GM12878 (cell line): ENCODE results near the gene TMPRSS7. TPM values are rescaled to one million over a fixed set of nuclear protein-coding genes. Genes with fewer than 3 reads are reported as not detected.

Source experiments
- ATAC-seq: fragments of 200-7000 bp; cut with Tn5 transposase; 3 replicates; pipeline ENCODE4 v1.9.1; 2020; ENCODE audit warnings: mild to moderate bottlenecking, moderate library complexity
- BruUV-seq: library from RNA; stranded (reverse); fragments of 400-500 nt; replicated peaks from 2 replicates; lab custom pipeline; 2021; lab: Mats Ljungman, UMichigan
- CTCF ChIA-PET: fragments of 300-600 bp; sonication (Branson Sonifier 250); formaldehyde crosslinking; extraction: SDS; loops from one replicate; lab custom pipeline; 2021; ENCODE audit warnings: inconsistent platforms; lab: Yijun Ruan, JAX
- POLR2A ChIA-PET: fragments of 350-600 bp; formaldehyde crosslinking; extraction: SDS; loops from one replicate; lab custom pipeline; 2021; ENCODE audit warnings: inconsistent platforms; lab: Charles Lee
- RAD21 ChIA-PET: fragments of 300-600 bp; sonication (Branson Sonifier 250); formaldehyde crosslinking; loops from one replicate; lab custom pipeline; 2023; ENCODE audit warnings: antibody characterized with exemption; ENCODE audit not compliant: unreplicated experiment; lab: Charles Lee
- SMC1A ChIA-PET: fragments of 300-600 bp; sonication (Branson Sonifier 250); formaldehyde crosslinking; loops from one replicate; lab custom pipeline; 2023; ENCODE audit not compliant: unreplicated experiment, uncharacterized antibody; lab: Charles Lee
- DNase-seq: peaks from one replicate; pipeline ENCODE4 v3.0.0-alpha.2; 2011; ENCODE audit warnings: low read depth, low spot score
- FAIRE-seq: peaks from 3 replicates; lab custom pipeline; 2011; peaks lifted over from hg19 to GRCh38; lab: Jason Lieb, UNC
- H2AFZ ChIP-seq: 2 replicates; pipeline ENCODE4 v1.6.0; 2011; ENCODE audit warnings: low read depth, low read length, control low read depth; ENCODE audit not compliant: control insufficient read depth
- H3K27ac ChIP-seq: 2 replicates; pipeline ENCODE4 v1.5.1; 2011; ENCODE audit warnings: control low read depth; ENCODE audit not compliant: control insufficient read depth, insufficient read depth
- H3K27me3 ChIP-seq, 2 experiments: replicated peaks in 1 of 2; 2 replicates each; pipeline versions ENCODE4 v1.6.0 to v1.6.1; 2011; ENCODE audit warnings: low read length in 1 of 2; ENCODE audit not compliant: control insufficient read depth in 2 of 2, insufficient read depth in 2 of 2
- H3K36me3 ChIP-seq, 2 experiments: 2 replicates each; pipeline ENCODE4 v1.5.1; 2011; ENCODE audit warnings: low read length in 1 of 2; ENCODE audit not compliant: control insufficient read depth in 2 of 2, insufficient read depth in 2 of 2
- H3K4me1 ChIP-seq: 2 replicates; pipeline ENCODE4 v1.6.1; 2011; ENCODE audit warnings: mild to moderate bottlenecking, low read length, moderate library complexity, mixed read lengths; ENCODE audit not compliant: control insufficient read depth, insufficient read depth
- H3K4me2 ChIP-seq: 2 replicates; pipeline ENCODE4 v1.6.0; 2011; ENCODE audit warnings: control low read depth; ENCODE audit not compliant: control insufficient read depth, insufficient read depth
- H3K4me3 ChIP-seq: fragments of 200-600 bp; sonication (generic); 2 replicates; pipeline ENCODE4 v1.5.1; 2016
- H3K79me2 ChIP-seq: 2 replicates; pipeline ENCODE4 v1.6.0; 2011; ENCODE audit warnings: low read length; ENCODE audit not compliant: control insufficient read depth, insufficient read depth
- H3K9ac ChIP-seq: 2 replicates; pipeline ENCODE4 v1.8.0; 2011; ENCODE audit warnings: low read length, control low read depth, mixed read lengths; ENCODE audit not compliant: control insufficient read depth, insufficient read depth
- H3K9me3 ChIP-seq: replicated peaks from 3 replicates; pipeline ENCODE4 v1.5.1; 2011; ENCODE audit warnings: mild to moderate bottlenecking, low read length; ENCODE audit not compliant: control insufficient read depth, insufficient read depth
- H4K20me1 ChIP-seq: 2 replicates; pipeline ENCODE4 v1.6.0; 2011; ENCODE audit not compliant: control insufficient read depth, insufficient read depth
- DPF2 ChIP-seq: fragments of 450-650 bp; IDR thresholded peaks from 2 replicates; pipeline ENCODE4 v1.6.1; 2017; ENCODE audit warnings: mild to moderate bottlenecking
- EP300 ChIP-seq, 2 experiments: fragments of 150-350 bp in 1 of 2; IDR thresholded peaks; 2 replicates each; pipeline ENCODE4 v1.6.1; 2011 to 2012; ENCODE audit warnings: low read depth in 2 of 2, low read length in 2 of 2, borderline replicate concordance in 1 of 2, improper control_type of control experiment in 1 of 2, inconsistent platforms in 1 of 2; ENCODE audit not compliant: control insufficient read depth in 1 of 2
- EZH2 ChIP-seq: IDR thresholded peaks from 2 replicates; pipeline ENCODE4 v1.6.1; 2012; ENCODE audit warnings: low read depth, mild to moderate bottlenecking, control low read depth, inconsistent platforms, low read length, borderline replicate concordance; ENCODE audit not compliant: control insufficient read depth
- HDGF ChIP-seq: fragments of 450-650 bp; IDR thresholded peaks from 2 replicates; pipeline ENCODE4 v1.6.1; 2016; ENCODE audit warnings: antibody characterized with exemption
- RAD21 ChIP-seq: IDR thresholded peaks from 2 replicates; pipeline ENCODE4 v1.6.1; 2011; ENCODE audit warnings: mild to moderate bottlenecking, low read depth, low read length, moderate library complexity; ENCODE audit not compliant: insufficient read depth
- TAF1 ChIP-seq: IDR thresholded peaks from 2 replicates; pipeline ENCODE4 v1.6.1; 2011; ENCODE audit warnings: mild to moderate bottlenecking, low read depth, low read length, borderline replicate concordance
- YY1 ChIP-seq: IDR thresholded peaks from 2 replicates; pipeline ENCODE4 v1.6.1; 2011; ENCODE audit warnings: low read depth, mild to moderate bottlenecking, low read length
- ZNF217 ChIP-seq: fragments of 450-650 bp; IDR thresholded peaks from 2 replicates; pipeline ENCODE4 v1.6.1; 2017; ENCODE audit warnings: antibody characterized with exemption, mild to moderate bottlenecking
- WGBS: methylation state at CpG from one replicate; pipeline ENCODE4 v1.1.6; 2016; ENCODE audit warnings: low lambda C conversion rate; ENCODE audit not compliant: insufficient replicate concordance, insufficient coverage; ENCODE audit errors: missing lambda C conversion rate; 5-methylcytosine and 5-hydroxymethylcytosine counted together
- in situ Hi-C: fragments of 300-500 bp; cut with MboI; formaldehyde crosslinking; loops from 9 replicates; pipeline ENCODE4 v1.14.3; 2018; ENCODE audit warnings: mixed read lengths
- intact Hi-C: fragments of 100-400 bp; cut with micrococcal nuclease; formaldehyde crosslinking; loops from one replicate; pipeline ENCODE4 v1.14.2; 2022; ENCODE audit not compliant: unreplicated experiment
- polyA plus RNA-seq, 11 experiments: library from polyadenylated mRNA; depleted of rRNA in 4 of 11; unstranded in 6 of 11; stranded (reverse) in 5 of 11; fragments of >200 nt; fragmentation: Nextera tagmentation in 4 of 11; fragmentation: Illumina TruSeq in 1 of 11; extraction: Ambion mirVana in 4 of 11; extraction: Trizol in 1 of 11; gene quantifications; 1 replicate in 1 of 11; 2 replicates in 10 of 11; pipeline versions ENCODE4 v1.2.1 to v1.2.3, GENCODE V29; 2011 to 2016; ENCODE audit warnings: inconsistent platforms in 2 of 11, missing spikeins in 2 of 11, low read depth in 1 of 11
- total RNA-seq, 4 experiments: library from RNA; depleted of rRNA in 3 of 4; stranded (reverse); fragments of >200 nt in 3 of 4; fragmentation: Illumina TruSeq in 1 of 4; extraction: Trizol in 1 of 4; gene quantifications; 2 replicates each; pipeline versions ENCODE4 v1.2.1 to v1.2.3, GENCODE V29; 2013 to 2021
- TF ChIP-seq, protein P1 (sequence below): IDR thresholded peaks from 2 replicates; pipeline ENCODE4 v1.6.1; 2011; ENCODE audit warnings: borderline replicate concordance, low read depth, mild to moderate bottlenecking, moderate library complexity, mixed read lengths, low read length; ENCODE audit not compliant: insufficient read depth; ENCODE audit errors: extremely low read length
- TF ChIP-seq, protein P2 (sequence below): IDR thresholded peaks from 2 replicates; pipeline ENCODE4 v1.6.1; 2012; ENCODE audit warnings: low read depth, low read length, improper control_type of control experiment
- TF ChIP-seq, protein P3 (sequence below): fragments of 450-650 bp; formaldehyde crosslinking; IDR thresholded peaks from 2 replicates; pipeline ENCODE4 v1.4.0; 2020; ENCODE audit warnings: mild to moderate bottlenecking, moderate library complexity
- TF ChIP-seq, protein P4 (sequence below): IDR thresholded peaks from 2 replicates; pipeline ENCODE4 v1.6.1; 2012; ENCODE audit warnings: low read length, inconsistent platforms
- TF ChIP-seq, protein P5 (sequence below): fragments of 450-650 bp; IDR thresholded peaks from 2 replicates; pipeline ENCODE4 v1.6.1; 2017; ENCODE audit warnings: borderline replicate concordance

Gene TMPRSS7
- total and polyA plus RNA-seq, 10 of the 15 experiments (the other 5 are each of a cell fraction or from before 2014, with no cell fraction given), result 0.03 TPM; not detected in 9

DNA sequence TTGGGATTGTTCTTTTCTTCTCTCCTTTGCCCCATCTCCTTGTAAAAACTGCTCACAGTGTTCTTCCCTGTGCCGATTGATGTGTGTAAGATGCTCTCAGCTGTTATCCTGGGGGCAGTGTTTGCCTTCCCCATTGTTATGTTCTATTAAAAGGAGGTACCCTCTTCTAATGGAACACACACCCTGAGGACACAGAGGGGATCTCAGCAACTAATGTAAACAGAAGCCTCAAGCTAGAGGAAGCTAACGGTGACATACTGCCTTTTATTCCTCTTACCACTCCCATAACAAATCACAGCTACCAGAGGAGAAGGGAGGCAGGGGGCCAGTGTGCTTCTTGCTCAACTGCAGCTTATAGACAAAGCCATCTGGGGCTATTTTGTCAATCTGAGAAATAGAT, 33.6 kb upstream of the TMPRSS7 start:
- Histone ChIP-seq H3K9ac (no peak overlapping the region), H3K4me1 (peaks cover 6% of the 10 kb centered on the region; the same call in 1 of the 2 replicates), H3K79me2 (no peaks in the 10 kb centered on the region), H3K4me3 (no peak overlapping the region), H3K9me3 (no peaks in the 10 kb centered on the region), H4K20me1 (no peaks in the 10 kb centered on the region), H3K36me3 (no peaks in the 10 kb centered on the region), H2AFZ (no peak overlapping the region), H3K27ac (no peak overlapping the region), H3K27me3 (peaks cover 0 to 2% of the 10 kb centered on the region in 2 experiments; a peak in 3 of 4 replicates), H3K4me2 (no peak overlapping the region)
- WGBS, result 85% methylated on average over 2 of the region's 2 CpGs
- FAIRE-seq (no peak), ATAC-seq (no peak), DNase-seq (no peak)
- ChIA-PET SMC1A (interaction anchor here (1.1 to 21.1 kb wide), 4 partner anchors 10 to 285 kb away, joined by 5 to 417 read pairs (median 47); partner anchors contain the start of gene ABHD10), RAD21 (interaction anchor here (0.8 to 5.0 kb wide), 3 partner anchors 11 to 133 kb away, joined by 3 to 31 read pairs (median 19); no protein-coding TSS in a partner anchor), CTCF (interaction anchor here (0.5 to 10.0 kb wide), 7 partner anchors 10 to 397 kb away, joined by 3 to 102 read pairs (median 3); no protein-coding TSS in a partner anchor), POLR2A (interaction anchor here (1.2 kb wide), 1 partner anchor 11 kb away, joined by 3 read pairs; no protein-coding TSS in a partner anchor)
- in situ Hi-C loops, result no loop called here
- BruUV-seq, result no TSS peak
- intact Hi-C loops, result no loop called here
- TF ChIP-seq HDGF (no peak), DPF2 (no peak), YY1 (no peak), EZH2 (no peak), RAD21 (no peak), ZNF217 (no peak), EP300 (IDR thresholded peaks at IDR 0.05; ENCODE audit: borderline replicate concordance in 1 of 2, control insufficient read depth in 1 of 2, low read depth in 2 of 2, low read length in 2 of 2) (no peak), TAF1 (no peak)
- TF ChIP-seq, protein P1, sequence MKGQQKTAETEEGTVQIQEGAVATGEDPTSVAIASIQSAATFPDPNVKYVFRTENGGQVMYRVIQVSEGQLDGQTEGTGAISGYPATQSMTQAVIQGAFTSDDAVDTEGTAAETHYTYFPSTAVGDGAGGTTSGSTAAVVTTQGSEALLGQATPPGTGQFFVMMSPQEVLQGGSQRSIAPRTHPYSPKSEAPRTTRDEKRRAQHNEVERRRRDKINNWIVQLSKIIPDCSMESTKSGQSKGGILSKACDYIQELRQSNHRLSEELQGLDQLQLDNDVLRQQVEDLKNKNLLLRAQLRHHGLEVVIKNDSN, result no peak
- TF ChIP-seq, protein P2, sequence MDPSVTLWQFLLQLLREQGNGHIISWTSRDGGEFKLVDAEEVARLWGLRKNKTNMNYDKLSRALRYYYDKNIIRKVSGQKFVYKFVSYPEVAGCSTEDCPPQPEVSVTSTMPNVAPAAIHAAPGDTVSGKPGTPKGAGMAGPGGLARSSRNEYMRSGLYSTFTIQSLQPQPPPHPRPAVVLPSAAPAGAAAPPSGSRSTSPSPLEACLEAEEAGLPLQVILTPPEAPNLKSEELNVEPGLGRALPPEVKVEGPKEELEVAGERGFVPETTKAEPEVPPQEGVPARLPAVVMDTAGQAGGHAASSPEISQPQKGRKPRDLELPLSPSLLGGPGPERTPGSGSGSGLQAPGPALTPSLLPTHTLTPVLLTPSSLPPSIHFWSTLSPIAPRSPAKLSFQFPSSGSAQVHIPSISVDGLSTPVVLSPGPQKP, result no peak
- TF ChIP-seq, protein P3, sequence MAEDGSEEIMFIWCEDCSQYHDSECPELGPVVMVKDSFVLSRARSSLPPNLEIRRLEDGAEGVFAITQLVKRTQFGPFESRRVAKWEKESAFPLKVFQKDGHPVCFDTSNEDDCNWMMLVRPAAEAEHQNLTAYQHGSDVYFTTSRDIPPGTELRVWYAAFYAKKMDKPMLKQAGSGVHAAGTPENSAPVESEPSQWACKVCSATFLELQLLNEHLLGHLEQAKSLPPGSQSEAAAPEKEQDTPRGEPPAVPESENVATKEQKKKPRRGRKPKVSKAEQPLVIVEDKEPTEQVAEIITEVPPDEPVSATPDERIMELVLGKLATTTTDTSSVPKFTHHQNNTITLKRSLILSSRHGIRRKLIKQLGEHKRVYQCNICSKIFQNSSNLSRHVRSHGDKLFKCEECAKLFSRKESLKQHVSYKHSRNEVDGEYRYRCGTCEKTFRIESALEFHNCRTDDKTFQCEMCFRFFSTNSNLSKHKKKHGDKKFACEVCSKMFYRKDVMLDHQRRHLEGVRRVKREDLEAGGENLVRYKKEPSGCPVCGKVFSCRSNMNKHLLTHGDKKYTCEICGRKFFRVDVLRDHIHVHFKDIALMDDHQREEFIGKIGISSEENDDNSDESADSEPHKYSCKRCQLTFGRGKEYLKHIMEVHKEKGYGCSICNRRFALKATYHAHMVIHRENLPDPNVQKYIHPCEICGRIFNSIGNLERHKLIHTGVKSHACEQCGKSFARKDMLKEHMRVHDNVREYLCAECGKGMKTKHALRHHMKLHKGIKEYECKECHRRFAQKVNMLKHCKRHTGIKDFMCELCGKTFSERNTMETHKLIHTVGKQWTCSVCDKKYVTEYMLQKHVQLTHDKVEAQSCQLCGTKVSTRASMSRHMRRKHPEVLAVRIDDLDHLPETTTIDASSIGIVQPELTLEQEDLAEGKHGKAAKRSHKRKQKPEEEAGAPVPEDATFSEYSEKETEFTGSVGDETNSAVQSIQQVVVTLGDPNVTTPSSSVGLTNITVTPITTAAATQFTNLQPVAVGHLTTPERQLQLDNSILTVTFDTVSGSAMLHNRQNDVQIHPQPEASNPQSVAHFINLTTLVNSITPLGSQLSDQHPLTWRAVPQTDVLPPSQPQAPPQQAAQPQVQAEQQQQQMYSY (CRISPR knock-in tag), result no peak
- TF ChIP-seq, protein P4, sequence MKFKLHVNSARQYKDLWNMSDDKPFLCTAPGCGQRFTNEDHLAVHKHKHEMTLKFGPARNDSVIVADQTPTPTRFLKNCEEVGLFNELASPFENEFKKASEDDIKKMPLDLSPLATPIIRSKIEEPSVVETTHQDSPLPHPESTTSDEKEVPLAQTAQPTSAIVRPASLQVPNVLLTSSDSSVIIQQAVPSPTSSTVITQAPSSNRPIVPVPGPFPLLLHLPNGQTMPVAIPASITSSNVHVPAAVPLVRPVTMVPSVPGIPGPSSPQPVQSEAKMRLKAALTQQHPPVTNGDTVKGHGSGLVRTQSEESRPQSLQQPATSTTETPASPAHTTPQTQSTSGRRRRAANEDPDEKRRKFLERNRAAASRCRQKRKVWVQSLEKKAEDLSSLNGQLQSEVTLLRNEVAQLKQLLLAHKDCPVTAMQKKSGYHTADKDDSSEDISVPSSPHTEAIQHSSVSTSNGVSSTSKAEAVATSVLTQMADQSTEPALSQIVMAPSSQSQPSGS, result no peak
- TF ChIP-seq, protein P5, sequence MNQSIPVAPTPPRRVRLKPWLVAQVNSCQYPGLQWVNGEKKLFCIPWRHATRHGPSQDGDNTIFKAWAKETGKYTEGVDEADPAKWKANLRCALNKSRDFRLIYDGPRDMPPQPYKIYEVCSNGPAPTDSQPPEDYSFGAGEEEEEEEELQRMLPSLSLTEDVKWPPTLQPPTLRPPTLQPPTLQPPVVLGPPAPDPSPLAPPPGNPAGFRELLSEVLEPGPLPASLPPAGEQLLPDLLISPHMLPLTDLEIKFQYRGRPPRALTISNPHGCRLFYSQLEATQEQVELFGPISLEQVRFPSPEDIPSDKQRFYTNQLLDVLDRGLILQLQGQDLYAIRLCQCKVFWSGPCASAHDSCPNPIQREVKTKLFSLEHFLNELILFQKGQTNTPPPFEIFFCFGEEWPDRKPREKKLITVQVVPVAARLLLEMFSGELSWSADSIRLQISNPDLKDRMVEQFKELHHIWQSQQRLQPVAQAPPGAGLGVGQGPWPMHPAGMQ, result no peak
